GM19351 (cell line): ENCODE measurements around the gene OTUB1.

ENCODE experiments used
- ATAC-seq: cut with Tn5 transposase; IDR thresholded peaks from one replicate; pipeline ENCODE4 v1.9.1; 2021; ENCODE audit warnings: mild to moderate bottlenecking, moderate library complexity; ENCODE audit not compliant: unreplicated experiment

The OTUB1 gene

DNA sequence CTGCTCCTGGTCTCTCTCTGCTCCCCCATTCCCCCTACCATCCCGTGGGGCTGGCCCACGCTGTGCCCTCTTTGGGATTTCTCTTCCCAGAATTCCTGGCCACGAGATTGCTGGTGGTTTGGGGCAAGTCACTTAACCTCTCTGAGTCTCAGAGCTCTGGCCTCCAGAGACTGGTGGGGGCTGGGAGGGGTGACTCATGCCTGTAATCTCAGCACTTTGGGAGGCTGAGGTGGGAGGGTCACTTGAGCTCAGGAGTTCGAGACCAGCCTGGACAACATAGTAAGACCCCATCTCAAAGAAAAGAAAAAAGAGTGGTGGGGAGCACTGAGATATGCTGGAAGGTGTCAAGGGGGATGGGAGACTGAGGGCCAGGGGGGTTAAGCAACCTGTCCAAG, 18.3 kb downstream of the OTUB1 start:
- no peak for ATAC-seq

GRCh38 chr11:64005691-64006090, 19.5 kb downstream of the OTUB1 start:
- ATAC-seq: no peak

DNA sequence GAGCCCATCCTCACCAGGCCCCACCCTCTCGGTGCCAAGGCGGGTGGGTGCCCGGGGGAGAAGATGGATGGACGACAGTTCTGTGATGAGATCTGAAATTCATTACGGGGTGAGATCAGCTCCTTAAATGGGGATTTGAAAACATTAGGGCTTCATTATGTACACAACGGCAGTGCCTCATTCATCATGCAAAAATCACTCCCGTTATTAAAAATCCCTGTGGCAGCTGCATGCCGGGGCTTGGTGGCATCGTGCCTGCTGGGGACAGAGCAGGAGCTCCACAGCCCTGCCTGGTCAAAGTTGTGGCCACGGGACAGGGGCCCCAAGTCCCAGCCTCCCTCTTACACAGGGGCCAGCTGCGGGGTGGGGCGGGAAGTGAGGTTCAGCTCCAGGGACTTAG, 20.2 kb downstream of the OTUB1 start:
- no peak for ATAC-seq

- no peak for ATAC-seq
These were observed 21.0 kb downstream of the OTUB1 start for GRCh38 chr11:64007160-64007628.

DNA sequence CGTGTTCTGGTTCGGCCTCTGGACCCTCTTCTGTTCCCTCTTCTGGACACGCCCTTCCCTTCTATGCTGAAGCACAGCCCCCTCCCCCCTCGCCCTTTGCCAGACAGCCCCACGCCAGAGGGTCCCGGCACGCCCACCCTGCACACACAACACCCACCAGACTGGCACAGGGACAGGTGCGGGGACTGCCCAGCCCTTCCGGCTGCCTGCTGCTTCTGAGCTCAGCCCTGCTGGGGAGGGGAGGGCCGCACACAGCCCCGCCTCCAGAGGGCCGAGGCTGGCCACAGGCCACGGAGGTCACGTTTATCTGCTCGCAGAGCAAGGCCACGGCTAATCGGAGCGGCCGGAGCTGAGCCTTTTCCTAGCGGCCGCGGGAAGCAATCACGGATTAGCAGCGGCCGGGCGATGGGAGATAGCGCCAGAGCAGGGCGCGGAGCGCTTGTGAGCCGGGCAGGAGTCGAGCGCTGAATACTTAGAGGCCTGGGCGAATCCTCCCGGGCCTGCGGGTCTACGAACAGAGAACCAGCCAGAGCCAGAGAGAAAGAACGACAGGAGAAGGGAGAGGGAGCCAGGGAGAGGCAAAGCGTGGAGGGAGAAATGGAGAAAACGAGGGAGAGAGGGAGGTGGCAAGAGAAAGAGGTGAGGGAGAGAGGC, 21.5 kb downstream of the OTUB1 start:
- no peak for ATAC-seq

DNA sequence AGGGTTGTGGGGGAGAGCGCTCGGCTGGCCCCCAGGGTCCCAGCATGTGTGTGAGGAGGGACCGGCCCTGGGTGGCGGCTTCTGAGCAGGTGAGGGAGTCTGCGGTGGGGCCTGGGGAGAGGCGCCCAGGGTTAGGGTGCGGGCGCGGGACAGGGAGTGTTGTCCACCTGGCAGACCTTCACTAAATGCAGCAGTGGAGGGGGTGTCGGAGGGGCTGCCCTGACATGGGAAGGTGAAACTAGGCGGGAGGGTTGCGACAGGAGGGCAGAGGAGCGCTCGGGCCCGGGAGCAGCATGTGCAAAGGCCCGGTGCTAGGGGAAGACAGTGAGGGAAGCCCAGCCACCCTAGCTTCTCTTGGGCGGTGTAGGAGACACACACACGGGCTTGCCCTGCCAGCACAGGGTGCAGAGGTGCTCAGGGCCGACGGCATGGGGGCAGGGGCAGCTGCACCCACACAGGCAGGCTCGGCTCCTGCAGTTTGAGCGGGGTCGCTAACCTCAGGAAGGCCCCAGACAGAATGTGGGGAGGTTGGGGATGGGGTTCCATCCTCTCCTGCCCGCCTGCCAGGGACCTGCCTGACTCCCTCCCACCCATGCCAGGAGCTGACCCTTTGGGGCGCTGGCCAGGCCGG, 22.2 kb downstream of the OTUB1 start:
- ATAC-seq: no peak

DNA sequence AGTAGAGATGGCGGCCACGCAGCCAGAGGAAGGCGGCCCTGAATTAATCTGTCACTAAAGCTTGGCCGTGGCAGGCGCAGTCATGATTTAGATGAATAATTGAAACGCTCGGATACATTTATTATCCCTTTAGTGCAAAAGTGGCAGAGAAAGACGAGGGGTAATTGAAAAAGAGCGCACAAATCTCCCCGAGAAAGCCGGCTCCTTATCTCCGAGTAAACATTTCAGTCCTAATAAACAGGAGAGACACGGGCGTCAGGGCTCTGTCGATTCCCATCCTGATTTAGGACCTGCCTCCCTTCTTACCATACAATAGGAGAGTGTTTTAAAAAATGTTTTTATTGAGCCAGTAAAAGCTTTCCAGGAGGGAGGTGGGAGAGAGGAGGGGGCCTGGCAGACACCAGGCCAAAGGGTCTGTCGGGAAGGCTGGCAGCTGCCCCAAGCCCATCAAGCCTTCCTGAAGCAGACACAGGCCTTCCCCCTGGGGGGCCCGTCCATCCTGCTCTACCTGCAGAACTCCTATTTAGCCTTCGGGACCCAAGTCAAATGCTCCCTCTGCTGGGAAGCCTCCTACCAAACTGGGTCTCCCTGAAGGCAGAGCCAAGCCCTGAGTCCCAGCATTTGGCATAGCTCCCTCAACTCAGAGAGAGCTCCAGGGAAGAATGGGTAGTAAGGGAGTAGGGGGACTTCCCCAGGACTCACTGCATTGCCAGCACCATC, 22.8 kb downstream of the OTUB1 start:
- ATAC-seq: no peak

GRCh38 chr11:64009710-64010109, 23.5 kb downstream of the OTUB1 start:
- no peak for ATAC-seq

DNA sequence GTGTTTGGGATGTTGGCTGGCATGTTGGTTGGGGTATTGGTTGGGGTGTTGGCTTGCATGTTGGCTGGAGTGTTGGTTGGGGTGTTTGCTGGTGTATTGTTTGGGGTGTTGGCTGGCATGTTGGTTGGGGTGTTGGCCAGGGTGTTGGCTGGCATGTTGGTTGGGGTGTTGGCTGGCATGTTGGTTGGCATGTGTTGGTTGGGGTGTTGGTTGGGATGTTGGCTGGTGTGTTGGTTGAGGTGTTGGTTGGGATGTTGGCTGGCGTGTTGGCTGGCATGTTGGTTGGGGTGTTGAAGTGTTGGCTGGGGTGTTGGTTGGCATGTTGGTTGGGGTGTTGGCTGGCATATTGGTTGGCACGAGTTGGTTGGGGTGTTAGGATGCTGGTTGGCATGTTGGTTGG, 24.5 kb downstream of the OTUB1 start:
- no peak for ATAC-seq

DNA sequence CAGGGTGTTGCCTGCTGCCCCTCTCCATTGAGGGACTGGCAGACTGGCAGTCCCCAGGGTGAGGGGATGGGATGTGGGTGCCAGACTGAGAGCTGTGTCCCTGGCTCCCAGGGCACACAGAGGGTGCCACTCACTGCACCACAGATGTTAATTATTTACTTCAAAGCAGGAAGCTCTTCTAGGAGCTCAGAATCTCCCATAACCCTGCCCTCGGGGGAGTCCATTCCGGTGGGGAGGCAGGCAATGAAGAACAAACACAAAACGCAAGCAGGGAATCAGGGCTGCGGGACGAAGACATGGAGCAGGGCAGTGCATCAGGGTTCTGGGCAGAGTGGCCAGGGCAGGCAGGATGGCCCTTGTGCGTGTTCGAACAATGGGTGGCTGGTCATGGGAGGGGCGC, 25.1 kb downstream of the OTUB1 start:
- ATAC-seq: no peak

DNA sequence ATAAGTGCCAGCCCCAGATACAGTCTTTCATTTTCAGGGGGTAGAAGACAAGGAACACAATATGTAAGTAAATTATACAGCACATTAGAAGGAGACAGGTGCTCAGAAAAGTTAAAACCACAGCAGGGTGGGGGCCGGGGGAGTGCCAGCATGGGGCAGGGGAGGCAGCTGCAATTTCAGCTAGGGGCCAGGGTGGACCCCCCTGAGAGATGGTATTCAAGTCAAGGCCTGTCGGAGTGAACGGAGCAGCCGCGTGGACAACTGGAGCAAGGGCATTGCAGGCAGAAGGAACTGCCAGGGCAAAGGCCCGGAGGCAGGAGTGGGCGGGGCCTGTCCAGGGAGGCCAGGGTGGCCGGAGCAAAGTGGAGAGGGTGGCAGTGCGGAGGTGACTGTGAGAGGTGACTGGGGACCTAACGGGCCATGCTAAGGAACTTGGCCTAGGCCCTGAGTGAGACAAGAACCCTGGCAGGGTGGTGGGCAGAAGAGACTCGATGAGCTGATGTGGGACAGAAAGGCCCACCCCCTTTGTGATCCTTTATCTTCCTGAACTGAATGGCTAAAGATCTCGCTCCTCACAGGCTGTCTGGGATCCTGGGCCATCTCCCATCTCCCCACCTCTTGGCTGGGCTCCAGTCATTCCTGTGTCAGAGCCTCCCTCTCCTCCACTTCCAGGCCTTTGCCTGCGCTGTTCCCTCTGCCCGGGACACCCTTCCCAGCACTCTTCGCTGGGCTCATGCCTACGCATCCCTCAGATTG, 27.1 kb downstream of the OTUB1 start:
- ATAC-seq: no peak

DNA sequence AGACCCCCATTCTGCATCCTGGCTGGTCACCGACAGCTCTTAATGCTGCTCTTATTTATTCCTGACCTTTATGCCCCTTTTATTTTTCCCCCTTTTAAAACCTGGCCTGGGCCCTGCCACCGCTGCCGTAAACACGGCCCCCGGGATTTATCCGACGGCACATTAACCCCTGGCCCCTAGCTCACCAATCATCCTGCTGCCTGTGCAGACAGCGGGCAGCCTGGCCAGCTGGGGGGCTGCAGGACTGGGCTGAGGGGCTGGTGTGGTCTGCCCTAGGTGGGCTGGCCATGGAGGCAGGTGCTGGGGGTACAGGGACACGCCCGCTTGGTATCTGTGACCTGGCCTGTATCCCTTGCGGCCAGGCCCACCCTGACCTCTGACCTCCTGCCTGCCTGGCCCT, 28.1 kb downstream of the OTUB1 start:
- ATAC-seq: no peak

DNA sequence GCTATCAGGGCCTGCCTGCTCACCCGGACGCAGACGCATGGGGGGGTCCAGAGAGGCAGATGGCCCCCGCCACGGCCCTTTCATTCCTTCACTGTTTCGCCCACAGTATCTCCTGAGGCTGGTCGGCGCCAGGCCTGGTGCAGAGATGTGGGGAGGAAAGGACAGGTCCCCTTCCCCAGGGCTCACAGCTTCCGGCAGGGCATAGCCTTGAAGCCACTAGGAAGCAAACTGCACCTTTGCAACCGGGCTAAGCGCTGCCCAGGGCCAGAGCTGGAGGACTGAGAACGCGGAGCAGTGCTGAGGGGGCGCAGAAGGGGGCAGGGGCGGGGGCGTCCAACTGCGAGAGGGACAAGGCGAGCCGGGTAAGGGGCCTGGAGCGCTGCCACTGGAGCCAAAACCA, 29.3 kb downstream of the OTUB1 start:
- ATAC-seq: no peak

- ATAC-seq: no peak
These were observed 30.0 kb downstream of the OTUB1 start for GRCh38 chr11:64015935-64016845.

- ATAC-seq: no peak
These were observed 31.6 kb downstream of the OTUB1 start for GRCh38 chr11:64017945-64018224.

DNA sequence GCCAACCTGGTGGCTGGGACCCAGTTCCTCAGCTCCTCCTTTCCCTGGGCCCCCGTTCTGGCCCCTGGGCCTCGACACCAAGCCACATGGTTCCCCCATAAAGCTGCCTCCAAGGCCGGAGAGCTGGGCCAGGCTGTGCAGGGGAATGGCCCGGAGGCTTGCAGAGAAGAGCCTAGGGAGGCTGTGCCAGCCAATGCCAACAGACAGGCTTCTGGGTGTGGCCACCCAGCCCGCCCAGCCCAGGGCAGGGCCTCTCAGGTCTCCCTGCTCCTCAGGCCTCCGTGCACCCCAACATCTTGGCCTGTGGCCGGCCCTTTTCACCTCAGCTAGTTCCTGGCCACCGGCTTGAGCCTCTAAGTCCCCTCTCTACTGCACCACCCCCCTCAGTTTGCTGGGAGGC, 32.1 kb downstream of the OTUB1 start:
- no peak for ATAC-seq

- no peak for ATAC-seq
These were observed 33.1 kb downstream of the OTUB1 start for GRCh38 chr11:64019106-64020037.

DNA sequence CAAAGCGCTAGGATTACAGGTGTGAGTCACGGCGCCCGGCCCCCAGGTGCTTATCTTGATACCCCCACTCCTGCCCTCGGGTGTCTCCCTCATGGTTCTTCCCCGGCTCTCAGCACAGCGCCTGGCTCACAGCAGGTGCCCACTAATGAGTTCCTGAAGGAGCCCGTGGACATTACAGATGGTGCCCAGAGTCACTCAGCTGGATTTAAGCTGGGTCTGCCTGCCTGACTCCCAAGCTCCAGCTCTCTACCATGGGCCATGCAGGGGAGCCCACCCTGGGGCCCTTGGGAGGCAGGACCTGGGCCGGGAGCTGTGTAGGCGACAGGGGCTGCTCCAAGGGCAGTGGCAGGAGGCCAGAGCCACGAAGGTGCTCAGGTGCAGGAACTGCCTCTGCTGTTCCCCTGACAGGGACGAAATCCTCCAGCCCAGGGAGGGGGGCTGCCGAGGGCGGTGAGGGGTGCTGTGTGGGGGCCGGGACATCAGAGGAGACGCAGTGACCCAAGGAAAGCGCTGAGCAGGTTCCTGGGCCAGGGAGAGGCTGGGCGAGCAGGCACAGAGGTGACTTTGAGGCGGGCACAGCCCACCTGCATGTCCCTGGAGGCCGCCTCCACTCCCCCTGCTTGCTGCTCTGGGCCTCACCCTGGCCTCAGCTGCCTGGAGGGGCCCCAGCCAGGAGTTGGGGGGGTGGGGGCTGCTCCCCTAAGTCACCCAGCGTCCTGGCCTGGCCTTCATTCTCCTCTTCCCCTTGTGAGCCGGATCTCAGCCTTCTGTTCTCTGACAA, 34.9 kb downstream of the OTUB1 start:
- ATAC-seq: no peak

DNA sequence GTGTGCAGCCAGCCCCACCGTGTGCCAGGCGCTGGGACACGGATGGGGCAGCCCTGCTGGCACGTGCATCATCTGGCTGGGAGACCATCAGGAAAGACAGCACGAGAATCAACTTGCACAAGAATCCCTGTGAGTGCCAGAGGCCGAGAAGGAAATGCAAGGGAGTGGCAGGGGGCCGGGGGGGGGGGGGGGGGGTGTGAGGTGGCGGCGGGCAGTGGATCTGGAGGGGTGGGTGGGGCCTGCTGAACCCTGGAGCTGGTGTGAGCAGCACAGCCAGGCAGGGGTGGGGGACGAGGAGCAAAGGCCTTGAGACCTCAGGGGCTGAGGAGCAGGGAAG, 35.5 kb downstream of the OTUB1 start:
- no peak for ATAC-seq
